ENCODE data around the gene KMT2A.
"Not testable (repeated sequence)": the region's sequence is repeated elsewhere in the genome, so short reads cannot be mapped to it uniquely, and the experiment has no call there.

KMT2A gene

GRCh38 chr11:118435893-118436624 is at the start of gene KMT2A:
Gene KMT2A (plus strand): TSS chr11:118436492. CDS start chr11:118436513, 21 bp downstream.
- peak; percentile 89 for DNase-seq

GRCh38 chr11:118396097-118396501 is 40.2 kb upstream of the KMT2A start:
- no peak for DNase-seq

GRCh38 chr11:118397448-118397847 is 38.8 kb upstream of the KMT2A start:
- no peak for DNase-seq

- DNase-seq, result no peak
Measured at GRCh38 chr11:118398791-118399559, 37.3 kb upstream of the KMT2A start.

GRCh38 chr11:118401151-118401879 is 35.0 kb upstream of the KMT2A start, which contains the start of gene ATP5MG:
Gene ATP5MG (plus strand): TSS chr11:118401606. CDS start chr11:118401666, 60 bp downstream.
- DNase-seq, result peak; percentile 69

GRCh38 chr11:118401880-118402590 is 34.3 kb upstream of the KMT2A start:
- no peak for DNase-seq

- DNase-seq, result not testable (repeated sequence)
Measured at GRCh38 chr11:118402594-118402993, 33.7 kb upstream of the KMT2A start.

GRCh38 chr11:118406599-118407166 is 29.6 kb upstream of the KMT2A start:
- DNase-seq, result peak; percentile 72

GRCh38 chr11:118410055-118410745 is 26.1 kb upstream of the KMT2A start:
- no peak for DNase-seq

- no peak for DNase-seq
Measured at GRCh38 chr11:118411530-118411929, 24.8 kb upstream of the KMT2A start.

GRCh38 chr11:118412921-118413320 is 23.4 kb upstream of the KMT2A start:
- no peak for DNase-seq

- DNase-seq, result no peak
Measured at GRCh38 chr11:118415062-118415738, 21.1 kb upstream of the KMT2A start.

GRCh38 chr11:118415739-118416068 is 20.6 kb upstream of the KMT2A start:
- no peak for DNase-seq

GRCh38 chr11:118416900-118417299 is 19.4 kb upstream of the KMT2A start:
- not testable (repeated sequence) for DNase-seq

- DNase-seq, result no peak
Measured at GRCh38 chr11:118417801-118418200, 18.5 kb upstream of the KMT2A start.

- no peak for DNase-seq
Measured at GRCh38 chr11:118418766-118419165, 17.5 kb upstream of the KMT2A start.

- no peak for DNase-seq
Measured at GRCh38 chr11:118427707-118428106, 8.6 kb upstream of the KMT2A start.

- DNase-seq, result no peak
Measured at GRCh38 chr11:118430956-118431355, 5.3 kb upstream of the KMT2A start.

- DNase-seq, result no peak
Measured at GRCh38 chr11:118434123-118434552, 2.2 kb upstream of the KMT2A start.

GRCh38 chr11:118434553-118435289 is 1.6 kb upstream of the KMT2A start:
- no peak for DNase-seq

All from NCI-H2171 (cell line).